GM19468 (cell line): ENCODE results near the gene TGOLN2.

Experiments used
- ATAC-seq: cut with Tn5 transposase; IDR thresholded peaks from one replicate; pipeline ENCODE4 v1.9.1; 2021; ENCODE audit warnings: mild to moderate bottlenecking, moderate library complexity, moderate number of reproducible peaks; ENCODE audit not compliant: unreplicated experiment; ENCODE audit errors: extremely low read depth

TGOLN2 gene

DNA sequence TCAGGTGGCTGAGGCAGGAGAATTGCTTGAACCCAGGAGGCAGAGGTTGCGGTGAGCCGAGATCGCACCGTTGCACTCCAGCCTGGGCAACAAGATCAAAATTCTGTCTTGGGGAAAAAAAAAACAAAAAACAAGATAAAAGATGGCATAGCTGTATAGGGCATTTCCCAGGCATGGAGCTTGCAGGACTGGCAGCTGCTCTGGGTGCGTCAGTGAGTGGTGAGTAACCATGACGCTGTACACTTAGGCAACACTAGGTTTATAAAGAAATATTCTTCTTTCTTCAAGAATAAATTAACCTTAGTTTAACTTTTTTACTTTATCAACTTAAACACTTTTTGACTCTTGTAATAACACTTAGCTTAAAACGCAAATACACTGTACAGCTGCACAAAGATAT lies 15.4 kb downstream of the TGOLN2 start:
- ATAC-seq: no peak

DNA sequence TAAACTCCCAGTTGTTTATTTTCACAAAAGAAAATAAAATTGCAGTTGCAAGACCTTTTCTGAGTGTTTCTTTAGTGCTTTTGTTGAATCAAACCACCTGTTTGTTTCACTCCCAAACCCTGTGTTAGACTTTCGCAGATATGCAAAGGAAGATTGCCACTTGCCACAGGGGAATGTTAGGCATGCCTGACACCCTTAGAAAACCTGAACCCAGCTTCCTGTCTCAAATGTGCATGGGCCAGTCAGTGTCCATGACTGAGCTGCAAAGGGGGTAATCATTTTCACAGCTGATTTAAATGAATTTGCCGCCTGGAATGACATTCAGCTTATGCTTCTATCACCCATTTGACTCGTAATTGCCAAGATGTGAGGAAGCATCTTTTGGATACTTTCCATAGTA lies 17.5 kb downstream of the TGOLN2 start:
- no peak for ATAC-seq

DNA sequence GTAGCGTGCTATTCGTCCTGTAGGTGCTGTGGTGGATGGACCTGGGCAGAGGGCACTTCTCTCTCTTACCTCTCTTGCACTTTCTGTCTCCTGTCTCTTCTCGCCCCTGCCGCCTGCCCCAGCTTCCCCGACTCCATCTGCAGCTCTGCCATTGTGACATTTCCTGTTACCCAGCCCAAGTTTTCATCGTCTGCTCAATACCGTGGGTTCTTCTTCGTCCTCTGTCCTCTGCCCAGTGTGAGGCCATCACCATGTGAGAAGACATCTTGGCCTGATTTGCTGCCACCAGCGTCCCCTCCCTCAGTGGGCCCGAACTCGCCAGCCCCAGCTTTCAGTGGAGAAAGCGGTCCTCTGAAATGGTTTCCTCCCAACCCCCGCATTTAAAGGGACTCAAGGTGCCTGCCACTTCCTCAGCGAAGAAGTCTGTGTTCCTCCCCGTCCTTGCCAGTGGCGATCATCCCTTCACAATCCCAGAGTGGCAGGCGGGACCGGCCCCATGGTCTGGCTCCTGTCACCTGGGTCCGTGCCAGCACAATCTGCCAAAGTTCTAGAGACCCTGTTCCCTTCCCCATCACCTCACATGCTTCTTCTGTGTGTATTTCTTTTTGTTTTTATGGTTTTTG lies 18.0 kb downstream of the TGOLN2 start:
- no peak for ATAC-seq

DNA sequence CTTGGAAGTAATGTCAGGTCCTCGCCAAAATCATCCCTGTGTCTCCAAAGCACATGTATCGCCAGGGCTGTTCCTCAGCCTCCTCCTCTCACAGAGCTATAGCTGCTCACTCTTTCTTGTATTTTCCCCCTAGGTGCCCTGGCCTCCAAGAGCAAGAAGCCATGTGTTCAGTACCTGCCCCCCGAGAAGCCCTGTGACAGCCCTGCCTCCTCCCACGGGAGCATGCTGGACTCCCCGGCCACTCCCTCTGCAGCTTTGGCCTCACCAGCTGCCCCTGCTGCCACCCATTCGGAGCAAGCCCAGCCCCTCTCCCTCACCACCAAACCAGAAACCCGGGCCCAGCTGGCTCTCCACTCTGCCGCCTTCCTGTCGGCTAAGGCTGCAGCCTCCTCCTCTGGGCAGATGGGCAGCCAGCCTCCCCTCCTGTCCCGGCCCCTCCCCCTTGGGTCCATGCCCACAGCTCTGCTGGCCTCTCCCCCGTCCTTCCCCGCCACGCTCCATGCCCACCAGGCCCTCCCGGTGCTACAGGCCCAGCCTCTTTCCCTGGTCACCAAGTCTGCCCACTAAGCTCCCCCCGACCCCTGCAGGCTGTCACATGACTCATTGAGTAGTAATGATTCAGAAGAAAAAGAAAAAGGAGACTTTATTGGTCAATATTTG lies 18.8 kb downstream of the TGOLN2 start:
- no peak for ATAC-seq

DNA sequence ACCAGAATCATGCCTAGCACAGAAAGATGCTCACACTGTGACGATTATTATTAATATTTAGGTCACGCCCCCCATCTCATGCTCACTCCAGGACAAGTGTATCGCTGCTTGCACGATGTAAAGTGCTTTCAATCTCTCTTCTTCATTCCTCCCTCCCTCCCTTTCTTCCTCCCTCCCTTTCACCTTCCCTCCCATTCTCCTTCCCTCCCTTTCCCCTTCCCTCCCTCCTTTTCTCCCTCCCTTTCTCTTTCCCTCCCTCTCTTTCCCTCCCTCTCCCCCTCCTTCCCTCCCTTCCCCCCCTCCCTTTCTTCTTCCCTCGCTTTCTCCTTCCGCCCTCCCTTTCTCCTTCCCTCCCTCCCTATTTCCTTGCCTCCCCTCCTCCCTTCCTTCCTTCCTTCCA lies 19.6 kb downstream of the TGOLN2 start:
- no peak for ATAC-seq

DNA sequence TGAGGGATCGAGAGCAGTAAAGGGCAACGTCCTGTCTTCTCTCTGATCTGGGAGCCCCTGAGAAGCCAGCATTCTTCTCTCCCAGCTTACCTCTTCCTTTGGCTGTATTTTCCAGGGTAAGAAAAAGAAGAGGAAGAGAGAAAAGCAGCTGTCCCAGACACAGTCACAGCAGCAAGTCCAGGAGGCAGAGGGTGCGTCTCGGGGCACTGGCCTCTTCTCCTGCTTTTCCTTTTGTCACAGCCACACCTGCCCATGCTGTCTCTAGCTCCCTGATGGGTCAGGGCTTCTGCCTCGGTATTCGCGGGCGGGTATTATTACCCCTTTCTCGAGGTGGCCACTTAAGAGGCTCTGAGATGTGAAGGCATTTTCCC lies 20.3 kb downstream of the TGOLN2 start:
- no peak for ATAC-seq

DNA sequence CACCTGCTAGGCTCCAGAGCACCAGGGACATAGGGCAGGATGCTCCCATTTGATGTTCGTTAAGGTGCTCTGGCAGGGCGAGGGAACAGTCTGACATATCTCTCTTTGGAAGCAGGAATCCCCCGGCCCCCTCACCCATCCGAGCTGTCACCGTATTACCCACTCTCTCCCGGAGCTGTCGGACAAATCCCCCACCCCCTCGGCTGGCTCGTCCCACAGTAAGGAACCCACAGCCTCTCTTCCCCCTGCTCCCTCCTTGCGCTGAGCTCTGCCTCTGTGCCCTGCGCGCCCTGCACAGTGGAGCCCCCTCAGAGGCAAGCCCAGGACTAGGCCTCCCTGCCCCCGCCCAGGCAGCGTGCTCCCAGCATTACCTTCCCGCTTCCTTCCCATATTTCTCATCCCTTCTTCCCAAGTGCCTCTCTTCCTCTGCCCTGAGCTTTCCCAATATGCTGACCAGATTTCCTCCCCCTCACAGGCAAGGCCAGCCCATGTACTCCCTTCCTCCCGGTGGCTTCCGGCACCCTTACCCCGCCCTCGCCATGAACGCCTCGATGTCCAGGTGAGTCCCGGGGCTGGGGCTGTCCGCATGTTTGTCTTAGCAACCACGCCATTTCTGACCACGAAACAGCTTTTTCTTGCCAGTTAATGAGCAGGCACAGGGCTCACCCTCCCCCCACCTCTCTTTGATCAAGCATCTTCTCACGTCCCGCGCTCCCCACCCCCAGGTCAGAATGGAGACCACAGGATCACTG lies 23.8 kb downstream of the TGOLN2 start:
- no peak for ATAC-seq

DNA sequence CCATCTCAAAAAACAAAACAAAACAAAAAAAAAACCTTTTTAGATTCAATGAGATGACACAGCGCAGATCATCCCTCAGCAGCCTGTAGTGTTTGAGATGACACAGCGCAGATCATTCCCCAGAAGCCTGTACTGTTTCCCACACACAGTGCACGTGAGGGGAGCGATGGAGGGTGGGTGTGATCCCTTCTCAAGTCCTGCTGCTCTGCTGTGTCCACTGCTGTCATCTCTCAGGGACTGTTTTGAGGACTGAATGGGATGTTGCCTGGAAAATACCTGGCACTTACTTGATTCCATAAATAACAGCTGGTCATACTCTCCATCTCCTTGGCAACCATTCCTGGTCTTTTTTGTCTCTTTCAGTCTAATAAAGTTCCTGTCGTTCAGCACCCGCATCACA lies 25.7 kb downstream of the TGOLN2 start:
- no peak for ATAC-seq

DNA sequence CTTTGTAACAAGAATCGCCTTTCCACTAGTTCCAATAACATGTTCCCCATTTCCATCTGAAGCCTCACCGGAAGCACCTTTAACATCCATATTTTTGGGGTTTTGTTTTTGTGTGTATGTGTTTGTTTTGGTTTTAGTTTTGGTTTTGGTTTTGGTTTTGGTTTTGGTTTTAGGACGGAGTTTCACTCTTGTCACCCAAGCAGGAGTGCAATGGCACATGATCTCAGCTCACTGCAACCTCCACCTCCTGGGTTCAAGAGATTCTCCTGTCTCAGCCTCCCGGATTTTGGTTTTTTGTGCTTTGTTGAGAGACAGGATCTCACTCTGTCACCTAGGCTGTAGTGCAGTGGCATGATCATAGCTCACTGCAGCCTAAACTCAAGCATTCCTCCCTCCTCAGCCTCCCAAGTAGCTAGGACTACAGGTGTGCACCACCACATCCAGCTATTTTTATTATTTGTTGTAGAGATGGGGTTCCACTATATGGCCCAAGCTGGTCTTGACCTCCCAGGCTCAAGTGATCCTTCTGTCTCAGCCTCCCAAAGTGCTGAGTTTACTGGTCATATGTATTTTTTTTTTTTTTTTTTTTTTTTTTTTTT lies 36.3 kb downstream of the TGOLN2 start:
- no peak for ATAC-seq

DNA sequence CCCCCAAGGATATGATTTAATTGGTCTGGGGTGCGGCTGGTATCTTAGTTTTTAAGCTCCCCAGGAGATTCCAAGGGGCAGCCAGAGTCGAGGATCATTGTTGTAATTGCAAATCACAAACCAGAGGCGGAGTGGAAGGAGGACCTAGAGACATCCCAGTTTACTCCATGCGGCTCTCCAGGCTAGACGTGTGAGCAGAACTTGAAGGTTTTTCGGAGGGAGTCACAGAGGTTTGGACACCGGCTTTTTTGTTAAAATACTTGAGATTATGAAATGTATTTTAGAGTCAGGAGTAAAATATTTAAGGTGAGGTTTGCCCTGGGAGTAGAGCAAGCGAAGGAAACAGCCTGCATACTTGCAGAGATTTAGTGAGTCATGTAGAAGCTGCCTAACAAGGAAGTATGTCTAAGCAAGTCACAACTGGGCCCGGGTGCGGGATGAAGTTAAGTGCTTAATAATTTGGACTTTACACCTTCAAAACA lies 39.5 kb downstream of the TGOLN2 start:
- no peak for ATAC-seq

DNA sequence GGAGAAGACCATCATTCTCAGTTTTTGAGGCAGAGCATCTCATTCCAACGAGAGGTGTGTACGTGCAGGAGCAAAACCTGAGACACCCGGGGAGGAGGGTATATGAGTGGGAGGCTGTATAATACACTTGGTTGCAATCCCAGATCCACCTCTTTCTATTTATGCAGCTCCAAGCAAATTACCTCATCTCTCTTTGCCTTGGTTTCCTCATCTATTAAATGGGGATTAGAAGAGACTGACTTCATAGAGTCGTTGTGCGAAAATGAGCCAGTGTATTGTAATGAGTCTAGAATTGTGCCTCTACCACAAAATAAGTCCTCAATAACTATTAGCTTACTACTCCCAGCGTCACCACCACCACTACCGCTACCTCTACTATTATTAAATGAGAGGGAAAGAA lies 40.1 kb downstream of the TGOLN2 start:
- no peak for ATAC-seq

DNA sequence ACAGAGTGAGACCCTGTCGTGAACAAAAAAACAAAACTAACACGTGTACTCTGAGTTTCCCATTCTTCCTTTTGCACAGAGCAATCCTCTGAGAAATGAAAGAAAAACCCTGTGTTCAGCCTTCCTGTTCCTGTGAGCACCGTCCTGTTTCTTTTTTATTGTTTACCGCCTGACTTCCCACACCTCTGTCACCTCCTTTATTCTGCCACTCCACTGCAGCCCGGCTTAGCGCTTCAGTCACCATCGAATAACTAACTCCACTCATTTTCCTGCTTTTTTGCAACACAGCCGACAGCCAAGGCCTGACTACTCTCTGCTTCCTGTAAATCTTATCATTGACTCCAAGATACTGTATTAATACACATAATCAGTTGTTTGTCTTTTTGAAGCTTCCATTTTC lies 40.9 kb downstream of the TGOLN2 start:
- ATAC-seq: no peak

DNA sequence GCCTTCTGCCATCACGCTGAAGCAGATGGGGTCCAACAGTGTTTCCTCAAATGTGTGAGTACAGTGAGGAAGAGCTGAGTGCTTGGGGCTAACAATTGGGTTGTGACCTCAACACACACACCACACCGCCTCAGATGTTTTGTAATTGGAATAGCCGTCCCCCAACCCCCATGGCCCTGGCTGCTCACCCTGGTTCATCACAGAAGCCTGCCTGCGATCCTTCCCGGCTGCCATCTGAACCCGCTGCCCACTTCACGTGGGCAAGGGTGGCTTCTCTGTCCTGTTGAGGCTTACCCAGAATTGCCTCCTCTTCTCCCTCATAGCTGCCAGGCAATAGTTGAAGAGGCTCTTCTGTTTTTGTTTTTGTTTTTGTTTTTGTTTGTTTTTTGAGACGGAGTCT lies 44.1 kb downstream of the TGOLN2 start:
- ATAC-seq: no peak

DNA sequence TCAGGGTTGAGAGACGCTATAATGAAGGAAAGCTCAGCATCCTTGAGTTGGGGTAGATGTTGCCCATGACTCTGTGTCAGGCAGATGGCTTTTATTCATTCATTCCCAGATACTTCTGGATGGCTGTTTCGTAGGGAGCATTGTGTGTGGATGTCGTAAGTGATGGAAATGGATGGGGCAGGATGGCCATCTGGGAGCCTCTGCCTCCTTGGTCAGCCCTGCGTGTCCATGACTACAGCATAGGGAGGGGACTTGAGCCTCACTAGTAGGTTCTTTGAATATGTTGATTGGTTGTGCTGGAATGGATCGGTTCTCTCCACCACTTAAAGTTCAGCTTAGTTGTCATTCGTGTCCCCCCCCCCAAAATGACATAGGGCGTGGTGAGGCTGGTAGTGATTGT lies 44.9 kb downstream of the TGOLN2 start:
- ATAC-seq: no peak

DNA sequence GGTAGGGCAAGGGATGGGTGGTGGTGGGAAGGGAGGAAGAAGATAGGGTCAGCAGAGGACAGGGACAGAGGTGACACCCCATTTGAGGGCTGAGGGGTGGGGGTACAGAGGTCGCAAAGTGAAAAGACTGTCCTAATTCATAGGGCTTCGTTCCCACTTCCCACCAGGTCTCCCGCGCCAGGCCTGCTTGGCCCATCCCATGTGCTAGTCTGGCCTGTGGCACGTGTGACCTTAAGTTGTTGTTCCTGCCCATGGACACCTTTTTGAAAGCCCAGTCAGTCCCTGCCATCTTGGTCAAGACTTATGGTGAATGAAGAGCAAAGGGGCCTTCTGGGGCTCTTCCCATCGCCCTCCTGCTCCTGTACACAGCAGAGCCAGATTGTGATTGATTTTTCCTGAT lies 46.2 kb downstream of the TGOLN2 start:
- no peak for ATAC-seq

DNA sequence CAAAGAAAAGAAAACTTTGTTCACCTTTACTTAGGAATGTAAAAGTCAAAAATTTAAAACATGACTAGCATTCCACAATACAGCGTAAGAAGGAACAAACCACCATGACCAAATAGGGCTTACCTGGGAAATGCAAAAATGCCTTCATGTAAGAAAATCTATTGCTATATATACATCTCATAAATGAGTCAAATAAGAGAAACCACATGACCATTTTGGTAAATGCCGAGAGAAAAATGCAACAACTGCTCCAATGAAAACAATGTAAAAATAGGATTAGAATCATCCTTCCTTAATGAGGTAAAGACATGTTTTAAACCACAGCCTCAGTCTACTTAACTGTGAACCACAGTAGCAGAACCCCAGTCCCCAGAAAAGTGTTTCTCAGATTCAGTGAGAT lies 49.4 kb downstream of the TGOLN2 start:
- ATAC-seq: no peak

DNA sequence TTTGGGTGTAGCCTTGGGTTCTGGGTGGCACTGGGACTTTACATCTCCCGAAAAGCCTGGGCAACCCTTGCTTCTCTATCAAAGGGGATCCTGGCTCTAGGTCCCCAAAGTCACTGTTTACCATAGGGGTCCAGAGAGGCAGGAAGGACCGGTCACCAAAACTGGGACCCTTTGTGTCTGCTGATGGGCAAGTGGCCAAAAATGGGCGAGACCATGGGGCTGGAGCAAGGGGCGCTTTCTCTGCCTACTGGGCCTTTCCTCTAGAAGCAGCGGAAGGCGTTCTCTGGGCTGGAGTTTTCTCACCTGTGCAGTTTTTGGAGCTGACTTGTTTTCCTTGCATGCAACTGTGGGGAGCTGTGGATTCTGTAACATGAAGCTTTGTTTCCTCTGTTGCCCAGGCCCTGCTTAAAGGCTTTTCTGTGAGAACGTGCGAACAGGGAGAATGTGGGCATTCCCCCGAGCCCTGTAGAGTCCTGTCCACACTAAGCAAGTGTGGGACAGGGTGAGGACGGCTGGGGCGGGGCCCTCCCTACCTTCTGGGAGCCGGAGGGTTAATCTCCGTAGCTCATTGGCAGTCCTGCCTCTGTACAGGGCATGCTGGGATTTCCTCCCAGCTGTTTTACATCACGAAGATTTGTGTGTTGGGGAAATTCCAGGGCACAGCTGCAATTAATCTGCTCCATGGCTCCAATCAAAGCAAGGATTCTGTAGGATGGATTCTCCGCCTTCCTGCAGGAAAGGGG lies 50.2 kb downstream of the TGOLN2 start:
- ATAC-seq: no peak

DNA sequence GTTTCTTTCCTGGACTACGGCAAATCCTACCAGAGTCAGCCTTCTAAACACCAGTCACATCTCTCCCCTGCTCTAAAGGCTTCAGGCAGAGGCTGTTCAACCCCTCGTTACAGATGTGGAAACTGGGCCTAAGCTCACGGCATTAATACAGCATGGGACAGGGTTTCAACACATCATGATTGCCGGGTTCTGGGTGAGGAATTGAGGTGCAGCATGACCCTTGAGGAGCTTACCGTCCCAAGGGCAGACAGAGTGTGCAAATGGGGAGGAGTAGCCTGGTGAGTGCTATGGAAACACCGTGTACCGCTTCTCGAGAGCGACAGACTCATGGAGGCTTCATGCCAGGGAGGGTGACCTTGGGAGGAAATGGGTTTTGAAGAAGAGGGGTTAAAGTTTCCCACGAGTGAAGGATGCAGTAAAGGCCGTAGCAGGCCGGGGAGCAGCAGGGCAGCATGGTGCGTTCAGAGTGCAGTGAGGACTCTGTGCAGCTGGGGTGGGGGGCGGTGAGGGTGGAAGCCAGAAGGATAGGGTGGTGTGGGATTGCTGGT lies 51.1 kb downstream of the TGOLN2 start:
- no peak for ATAC-seq

DNA sequence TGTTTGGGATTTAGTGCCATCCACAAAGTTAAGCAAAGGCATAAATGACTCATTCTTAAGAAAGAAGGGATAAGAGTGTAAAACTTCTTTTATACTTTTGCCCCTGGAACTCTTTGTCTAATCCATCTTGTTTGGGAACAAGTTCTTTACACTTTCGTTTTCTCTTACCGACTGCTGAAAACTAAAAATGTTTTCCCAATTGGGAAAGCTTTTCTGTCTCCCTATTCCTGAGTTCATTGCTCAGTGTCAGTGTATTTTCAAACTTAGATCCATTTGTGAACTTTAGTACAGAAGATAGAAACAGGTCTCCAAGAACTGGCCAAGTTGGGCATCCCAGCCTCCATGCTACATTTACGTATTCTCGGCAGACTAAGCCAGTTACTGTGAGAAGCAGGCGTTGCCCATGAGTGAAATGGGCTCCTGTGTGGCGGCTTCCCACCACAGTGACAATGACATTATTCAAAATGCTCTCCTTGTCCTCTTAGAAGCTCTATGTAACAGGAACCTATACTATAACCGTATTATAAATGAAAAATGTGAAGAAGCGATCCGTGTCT lies 51.7 kb downstream of the TGOLN2 start:
- ATAC-seq: no peak
